Ascending aorta (tissue), 2 donors: ENCODE measurements around the gene TMEM42. TPM values are rescaled to one million over a fixed set of nuclear protein-coding genes. Genes with fewer than 3 reads are reported as not detected.

Experiments used
- DNase-seq, 2 donors: peaks; one replicate each; pipeline ENCODE4 v3.0.0-alpha.2; 2019; ENCODE audit warnings: low spot score in 2 of 2
- H3K27ac ChIP-seq, 2 donors: fragments of 200-600 bp; sonication (generic); one replicate each; pipeline ENCODE4 v1.5.1; 2016 to 2017; ENCODE audit warnings: mild to moderate bottlenecking in 1 of 2
- H3K27me3 ChIP-seq: fragments of 200-600 bp; sonication (generic); one replicate; pipeline ENCODE4 v1.5.1; 2017
- H3K36me3 ChIP-seq, 2 donors: fragments of 200-600 bp; sonication (generic); one replicate each; pipeline ENCODE4 v1.5.1; 2016
- H3K4me1 ChIP-seq, 2 donors: fragments of 200-600 bp; sonication (generic); one replicate each; pipeline ENCODE4 v1.5.1; 2016 to 2017; ENCODE audit warnings: mild to moderate bottlenecking in 1 of 2
- H3K4me3 ChIP-seq, 2 donors: fragments of 200-600 bp; sonication (generic); one replicate each; pipeline ENCODE4 v1.5.1; 2016 to 2017; ENCODE audit warnings: mild to moderate bottlenecking in 1 of 2
- H3K9me3 ChIP-seq, 2 donors: fragments of 200-600 bp; sonication (generic); one replicate each; pipeline ENCODE4 v1.5.1; 2016
- intact Hi-C: fragments of 100-400 bp; cut with DNase I; formaldehyde crosslinking; loops from one replicate; pipeline ENCODE4 v1.15.1; 2023
- total RNA-seq: library from RNA; depleted of rRNA; stranded (reverse); fragments of >200 nt; gene quantifications from one replicate; pipeline ENCODE4 v1.1.0, GENCODE V29; 2016
- TF ChIP-seq, protein P1 (sequence below), 3 experiments: fragments of 200-600 bp in 2 of 3; fragments of 450-650 bp in 1 of 3; sonication (generic) in 2 of 3; IDR thresholded peaks; one replicate each; pipeline ENCODE4 v1.5.1; 2016 to 2019; ENCODE audit warnings: antibody characterized with exemption in 3 of 3, mild to moderate bottlenecking in 1 of 3, moderate library complexity in 1 of 3

TMEM42 gene
- total RNA-seq, 1 donor from 2014 or later: not detected

DNA sequence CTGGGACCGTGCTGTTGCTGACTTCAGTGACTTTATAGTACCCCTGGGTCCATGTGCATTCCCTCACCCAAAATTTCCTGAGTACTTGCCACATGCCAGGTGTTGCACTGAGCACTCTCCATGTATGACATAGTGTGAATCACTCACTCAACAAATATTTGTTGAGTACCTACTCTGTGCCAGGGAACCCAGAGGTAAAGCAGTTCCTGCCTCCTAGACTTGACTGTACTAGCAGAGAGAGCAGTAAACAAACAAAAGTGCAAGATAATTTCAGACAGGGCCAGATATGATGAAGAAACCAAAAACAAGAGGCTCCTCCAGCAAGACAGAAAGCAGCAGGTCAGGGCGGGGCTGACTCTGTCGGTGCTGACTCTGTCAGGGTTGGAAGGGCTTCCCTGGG is 24.8 kb downstream of the TMEM42 start:
- TF ChIP-seq, protein P1, sequence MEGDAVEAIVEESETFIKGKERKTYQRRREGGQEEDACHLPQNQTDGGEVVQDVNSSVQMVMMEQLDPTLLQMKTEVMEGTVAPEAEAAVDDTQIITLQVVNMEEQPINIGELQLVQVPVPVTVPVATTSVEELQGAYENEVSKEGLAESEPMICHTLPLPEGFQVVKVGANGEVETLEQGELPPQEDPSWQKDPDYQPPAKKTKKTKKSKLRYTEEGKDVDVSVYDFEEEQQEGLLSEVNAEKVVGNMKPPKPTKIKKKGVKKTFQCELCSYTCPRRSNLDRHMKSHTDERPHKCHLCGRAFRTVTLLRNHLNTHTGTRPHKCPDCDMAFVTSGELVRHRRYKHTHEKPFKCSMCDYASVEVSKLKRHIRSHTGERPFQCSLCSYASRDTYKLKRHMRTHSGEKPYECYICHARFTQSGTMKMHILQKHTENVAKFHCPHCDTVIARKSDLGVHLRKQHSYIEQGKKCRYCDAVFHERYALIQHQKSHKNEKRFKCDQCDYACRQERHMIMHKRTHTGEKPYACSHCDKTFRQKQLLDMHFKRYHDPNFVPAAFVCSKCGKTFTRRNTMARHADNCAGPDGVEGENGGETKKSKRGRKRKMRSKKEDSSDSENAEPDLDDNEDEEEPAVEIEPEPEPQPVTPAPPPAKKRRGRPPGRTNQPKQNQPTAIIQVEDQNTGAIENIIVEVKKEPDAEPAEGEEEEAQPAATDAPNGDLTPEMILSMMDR (IDR thresholded peaks at IDR 0.05): no peak

DNA sequence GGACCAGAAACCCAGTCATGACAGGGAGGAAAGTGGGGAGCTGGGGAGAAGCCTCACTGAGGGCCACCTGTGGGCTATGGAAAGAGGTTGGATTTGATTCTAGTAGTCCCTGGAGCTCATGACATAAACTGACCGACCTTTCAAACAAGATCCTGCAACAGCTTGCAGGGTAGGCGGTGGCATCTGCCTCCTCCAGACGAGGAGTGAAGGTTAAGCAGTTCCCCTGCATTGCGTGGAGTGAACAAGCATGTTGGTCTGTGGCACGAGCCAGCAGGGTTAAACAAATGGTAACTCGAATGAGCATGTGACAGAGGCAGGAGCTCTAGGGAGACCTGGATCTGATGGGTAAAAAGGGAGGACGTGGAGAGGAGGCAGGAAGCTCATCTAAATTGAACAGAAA is 25.4 kb downstream of the TMEM42 start:
- TF ChIP-seq, protein P1 (IDR thresholded peaks at IDR 0.05): no peak
- Histone ChIP-seq H3K27me3 (no peaks in the 10 kb centered on the region), H3K36me3 (no peaks in the 10 kb centered on the region), H3K4me1 (peaks cover 0 to 17% of the 10 kb centered on the region in 2 donors), H3K4me3 (no peak overlapping the region), H3K27ac (no peak overlapping the region), H3K9me3 (no peaks in the 10 kb centered on the region)
- intact Hi-C loops: no loop called here
- DNase-seq: no peak

More for the DNA sequence above, 24.8 kb downstream of the TMEM42 start:
- Histone ChIP-seq H3K9me3 (no peaks in the 10 kb centered on the region), H3K27me3 (no peaks in the 10 kb centered on the region), H3K4me1 (peaks cover 0 to 17% of the 10 kb centered on the region in 2 donors), H3K27ac (no peak overlapping the region), H3K4me3 (no peak overlapping the region), H3K36me3 (no peaks in the 10 kb centered on the region)
- intact Hi-C loops: no loop called here
- DNase-seq: no peak

DNA sequence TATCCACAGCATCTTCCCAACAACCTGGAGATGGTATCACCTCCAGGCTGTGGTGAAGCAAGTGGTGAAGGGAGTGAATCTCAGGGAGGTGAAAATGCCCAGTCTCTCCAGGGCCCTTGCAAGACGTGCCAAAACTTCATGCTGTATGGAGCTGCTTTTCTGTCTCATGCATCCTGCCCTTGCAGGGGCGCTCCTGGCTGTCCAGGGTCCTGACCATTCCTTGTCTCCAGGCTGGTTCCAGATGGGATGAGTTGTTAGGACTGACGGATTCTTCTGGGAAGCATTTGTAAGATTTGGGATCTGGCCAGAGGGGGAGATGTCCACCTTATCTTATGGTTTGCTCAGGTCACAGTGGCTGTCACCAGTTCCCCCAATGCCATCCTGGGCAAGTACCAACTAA is 28.5 kb downstream of the TMEM42 start:
- Histone ChIP-seq H3K27me3 (no peaks in the 10 kb centered on the region), H3K27ac (no peak overlapping the region), H3K36me3 (no peaks in the 10 kb centered on the region), H3K4me3 (no peak overlapping the region), H3K9me3 (no peaks in the 10 kb centered on the region), H3K4me1 (peaks cover 0 to 1% of the 10 kb centered on the region in 2 donors)
- TF ChIP-seq, protein P1 (IDR thresholded peaks at IDR 0.05): no peak
- intact Hi-C loops: no loop called here
- DNase-seq: no peak

DNA sequence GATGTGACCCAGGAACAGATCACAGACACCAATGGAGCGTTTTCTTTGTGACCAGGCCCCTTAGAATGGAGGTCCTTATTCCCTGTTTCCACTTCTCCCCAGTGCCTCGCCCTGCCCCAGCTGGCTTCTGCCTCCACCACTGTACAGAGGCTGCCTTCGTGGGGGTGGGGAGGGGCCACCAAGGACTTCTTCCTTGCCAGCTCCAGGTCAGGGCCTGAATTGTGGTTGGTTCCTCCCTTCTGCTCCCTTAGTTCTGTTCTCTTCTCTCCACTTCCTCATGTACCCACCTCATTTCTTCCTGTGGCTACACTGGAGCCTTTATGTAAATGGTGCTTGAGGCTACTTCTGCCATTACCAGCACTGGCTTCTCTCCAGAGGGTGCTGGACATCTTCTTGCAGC is 29.1 kb downstream of the TMEM42 start:
- Histone ChIP-seq H3K27me3 (no peaks in the 10 kb centered on the region), H3K27ac (no peak overlapping the region), H3K9me3 (no peaks in the 10 kb centered on the region), H3K4me3 (no peak overlapping the region), H3K36me3 (no peaks in the 10 kb centered on the region), H3K4me1 (no peaks in the 10 kb centered on the region)
- no peak for DNase-seq
- intact Hi-C loops: no loop called here
- TF ChIP-seq, protein P1 (IDR thresholded peaks at IDR 0.05): no peak

DNA sequence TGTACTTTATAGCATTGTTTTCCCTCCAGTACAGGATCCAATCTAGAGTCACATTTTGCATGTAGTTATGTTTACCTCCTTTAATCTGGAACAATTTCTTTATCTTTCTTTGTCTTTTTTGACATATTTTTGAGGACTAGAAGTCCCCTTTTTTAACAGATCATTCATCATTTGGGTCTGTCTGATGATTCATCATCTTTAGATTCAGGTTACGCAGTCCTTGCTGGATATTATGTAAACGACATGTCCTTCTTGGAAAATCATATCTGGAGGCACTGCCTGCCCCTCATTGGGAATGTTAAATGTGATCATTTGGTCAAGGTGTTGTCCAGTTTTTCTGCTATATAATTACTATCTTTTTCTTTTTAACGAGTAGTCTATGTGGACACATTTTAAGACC is 31.0 kb downstream of the TMEM42 start:
- no peak for DNase-seq
- Histone ChIP-seq H3K27ac (no peak overlapping the region), H3K27me3 (no peaks in the 10 kb centered on the region), H3K4me3 (no peak overlapping the region), H3K9me3 (no peaks in the 10 kb centered on the region), H3K4me1 (no peaks in the 10 kb centered on the region), H3K36me3 (no peaks in the 10 kb centered on the region)
- TF ChIP-seq, protein P1 (IDR thresholded peaks at IDR 0.05): no peak
- intact Hi-C loops: no loop called here

DNA sequence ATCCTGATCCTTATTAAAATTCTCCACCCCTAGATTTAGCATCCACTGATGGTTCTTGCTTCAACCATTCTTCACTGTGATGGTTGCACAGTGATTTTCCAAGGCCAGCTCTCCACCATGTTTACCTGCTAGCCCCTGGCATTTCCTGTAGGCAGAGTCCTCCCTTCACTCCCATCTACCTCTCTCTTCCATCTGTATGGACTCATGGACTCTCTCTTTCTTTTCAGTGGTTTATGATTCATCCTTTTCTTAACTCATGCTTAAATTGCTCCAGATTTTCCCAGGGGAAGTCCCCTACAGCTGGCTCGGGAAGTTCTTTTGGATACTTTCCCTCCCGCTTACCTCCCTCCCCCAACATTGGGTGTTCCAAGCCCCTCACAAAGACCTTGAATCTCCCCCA is 31.4 kb downstream of the TMEM42 start:
- intact Hi-C loops: no loop called here
- H3K27ac ChIP-seq: no peak overlapping the region
- H3K4me3 ChIP-seq: no peak overlapping the region
- H3K9me3 ChIP-seq: no peaks in the 10 kb centered on the region
- TF ChIP-seq, protein P1 (IDR thresholded peaks at IDR 0.05): no peak
- H3K36me3 ChIP-seq: no peaks in the 10 kb centered on the region
- DNase-seq: no peak
- H3K27me3 ChIP-seq: no peaks in the 10 kb centered on the region
- no peaks in the 10 kb centered on the region for H3K4me1 ChIP-seq
